ENCODE data around the gene ILKAP. TPM values are rescaled to one million over a fixed set of nuclear protein-coding genes. Genes with fewer than 3 reads are reported as not detected.

Gene ILKAP
- total RNA-seq, 1 experiment from 2014 or later: 69.4 TPM

DNA sequence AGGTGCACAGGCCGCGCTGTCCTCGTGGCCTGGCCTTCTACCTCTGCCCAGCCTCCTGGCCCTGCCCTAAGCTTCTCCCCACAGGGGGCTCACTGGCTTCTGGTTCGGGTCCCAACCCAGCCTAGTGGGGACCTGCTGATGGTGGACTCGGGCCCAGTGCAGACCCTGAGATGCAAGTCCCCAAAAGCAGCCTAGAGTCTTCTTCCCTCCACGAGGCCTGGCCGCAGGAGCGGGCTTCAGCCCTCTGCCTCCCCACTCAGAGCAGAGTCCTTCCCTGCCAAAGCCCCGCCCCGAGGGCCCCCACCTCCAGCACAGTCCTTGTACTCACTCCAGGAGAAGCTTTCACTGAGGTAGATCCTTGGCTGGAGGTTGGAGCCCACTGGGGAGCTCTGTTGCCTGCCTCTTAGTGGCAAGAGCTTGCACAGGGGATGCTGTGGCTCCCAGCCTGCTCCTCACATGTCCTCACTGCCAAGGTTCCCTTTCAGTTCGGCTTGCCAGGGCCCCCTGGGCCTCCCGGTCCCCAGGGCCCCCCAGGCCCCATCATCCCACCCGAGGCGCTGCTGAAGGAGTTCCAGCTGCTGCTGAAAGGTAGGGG lies 41.1 kb downstream of the ILKAP start:
- no peaks in the 10 kb centered on the region for H3K27me3 ChIP-seq
- no peak for DNase-seq
- no peaks in the 10 kb centered on the region for H3K9me3 ChIP-seq
- no peak overlapping the region for H3K4me3 ChIP-seq
- H3K36me3 ChIP-seq: peaks cover under 1% of the 10 kb centered on the region; the same call in 1 of the 2 replicates

DNA sequence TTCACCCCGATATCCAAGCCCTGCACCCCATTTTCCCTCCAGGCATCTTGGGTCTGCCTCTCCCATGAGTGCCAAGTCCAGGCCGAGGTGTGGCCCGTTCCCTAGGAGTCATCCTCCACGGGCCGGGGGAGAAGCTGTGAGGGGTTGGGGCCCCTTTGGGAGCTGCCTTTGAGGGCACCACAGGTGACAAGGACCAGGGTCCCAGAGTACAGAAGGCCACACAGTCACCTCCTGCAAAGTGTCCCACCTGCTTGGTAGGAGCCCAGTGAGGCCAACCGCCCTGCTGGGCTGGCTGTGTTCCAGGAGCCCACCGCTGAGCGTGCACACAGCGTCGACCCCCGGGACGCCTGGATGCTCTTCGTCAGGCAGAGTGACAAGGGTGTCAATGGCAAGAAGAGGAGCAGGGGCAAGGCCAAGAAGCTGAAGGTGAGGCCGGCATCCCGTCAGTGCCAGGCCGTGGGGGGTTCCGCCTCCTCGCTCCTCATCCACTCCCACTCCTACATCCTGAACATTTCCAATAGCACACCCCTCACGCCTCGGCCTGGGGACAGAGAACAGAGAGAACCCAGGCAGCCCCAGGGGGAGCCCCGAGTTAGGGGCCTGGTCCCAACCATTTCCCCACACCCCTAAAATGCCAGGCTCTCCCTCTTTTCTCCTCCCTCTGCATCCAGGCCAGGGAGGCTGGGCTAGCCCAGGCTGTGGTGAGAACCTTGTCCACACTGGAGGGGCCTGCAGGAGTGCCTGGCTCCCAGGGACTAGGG lies 42.0 kb downstream of the ILKAP start:
- Histone ChIP-seq H3K36me3 (no peaks in the 10 kb centered on the region), H3K27me3 (no peaks in the 10 kb centered on the region), H3K9me3 (no peaks in the 10 kb centered on the region), H3K4me3 (no peak overlapping the region)
- DNase-seq: no peak

DNA sequence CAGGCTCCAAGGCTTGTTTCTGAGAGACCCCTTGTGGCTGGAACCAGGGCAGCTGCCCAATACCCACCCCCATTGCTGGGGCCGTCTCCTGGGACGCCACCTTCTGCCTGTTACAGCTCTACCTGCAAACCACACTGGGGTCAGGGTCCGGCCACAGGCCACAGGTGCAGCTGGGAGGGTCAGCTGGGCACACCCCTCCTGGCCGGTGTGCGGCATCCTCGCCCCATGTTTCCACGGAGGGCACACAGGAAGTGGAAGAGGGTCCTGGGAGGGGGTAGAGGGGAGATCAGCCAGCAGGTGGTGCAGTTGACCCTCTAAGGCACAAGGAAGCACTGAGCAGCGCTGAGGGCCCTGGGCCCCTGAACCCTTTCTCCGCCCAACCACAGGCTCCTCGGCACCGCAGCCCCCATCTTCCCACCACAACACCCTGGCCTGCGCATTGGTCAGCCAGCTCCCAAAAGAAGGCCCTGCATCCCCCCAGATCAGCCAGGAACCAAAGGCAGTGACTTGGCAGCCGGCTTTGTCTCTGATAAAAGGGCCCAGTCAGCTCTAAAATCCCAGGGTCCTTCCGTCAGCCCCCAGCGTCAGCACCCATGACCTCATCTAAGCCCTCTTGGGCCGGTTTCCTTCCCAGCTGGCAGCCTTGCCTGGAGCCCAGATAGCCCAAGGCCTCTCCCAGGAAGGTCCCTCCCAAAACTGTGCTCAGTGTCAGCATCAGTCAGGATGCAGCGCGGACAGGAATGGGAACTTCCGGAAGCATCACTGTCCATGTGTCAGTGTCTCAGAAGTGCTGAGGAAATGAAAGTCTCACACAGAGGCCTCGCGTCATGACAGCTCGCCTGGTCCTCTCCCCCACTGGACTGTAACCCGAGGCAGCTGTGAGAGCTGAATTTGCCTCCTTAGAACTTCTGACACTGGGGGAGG lies 43.0 kb downstream of the ILKAP start:
- Histone ChIP-seq H3K4me3 (no peak overlapping the region), H3K9me3 (no peaks in the 10 kb centered on the region), H3K36me3 (no peaks in the 10 kb centered on the region), H3K27me3 (no peaks in the 10 kb centered on the region)
- no peak for DNase-seq

DNA sequence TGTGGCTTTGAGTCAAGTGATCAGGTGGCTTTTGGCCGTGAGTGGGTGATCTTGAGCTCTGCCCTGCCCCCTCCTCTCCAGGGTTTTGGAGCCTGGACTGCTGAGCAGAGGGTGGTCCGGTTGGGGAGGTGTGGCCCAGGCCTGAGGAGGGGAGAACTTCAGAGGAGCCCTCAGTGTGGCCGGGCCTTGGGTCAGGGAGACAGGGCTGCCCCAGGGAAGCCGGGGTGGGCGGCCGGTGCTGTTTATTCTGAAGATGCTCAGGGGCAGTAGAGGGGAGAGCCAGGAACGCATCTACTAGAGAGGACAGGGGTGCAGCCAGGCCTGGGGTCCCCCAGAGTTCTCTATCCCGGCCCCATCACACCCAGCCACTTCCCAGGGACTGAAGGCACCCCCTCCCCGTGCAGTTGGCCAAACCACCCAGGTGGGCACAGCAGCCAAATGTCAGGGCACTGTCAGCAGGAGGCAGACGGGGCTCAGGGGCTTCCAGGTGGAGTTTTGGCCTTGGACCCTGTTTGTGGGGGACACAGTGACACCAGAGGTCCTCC lies 43.8 kb downstream of the ILKAP start:
- DNase-seq: no peak
- H3K36me3 ChIP-seq: no peaks in the 10 kb centered on the region
- peak overlapping the region; percentile 54 for H3K4me3 ChIP-seq
- no peaks in the 10 kb centered on the region for H3K9me3 ChIP-seq
- H3K27me3 ChIP-seq: no peaks in the 10 kb centered on the region

DNA sequence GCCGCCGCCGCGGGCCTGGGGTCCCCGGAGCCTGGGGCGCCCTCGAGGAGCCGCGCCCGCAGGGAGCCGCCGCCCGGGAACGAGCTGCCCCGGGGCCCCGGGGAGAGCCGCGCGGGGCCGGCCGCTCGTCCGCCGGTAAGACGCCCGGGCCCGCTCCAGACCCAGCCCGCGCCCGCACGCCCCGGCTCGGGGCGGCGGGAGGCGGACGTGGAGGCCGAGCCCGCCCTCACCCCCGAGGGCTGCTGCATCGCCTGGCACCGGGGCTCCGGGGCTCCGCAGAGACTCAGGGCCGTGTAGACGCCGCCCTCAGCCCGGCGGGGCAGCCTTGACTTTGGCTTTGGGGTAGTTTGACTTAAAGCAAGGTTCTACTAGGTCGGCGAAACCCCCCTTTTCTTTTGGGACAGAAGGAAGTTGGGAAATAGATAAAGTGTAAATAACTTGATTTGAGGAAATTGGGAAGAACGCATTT lies 44.4 kb downstream of the ILKAP start:
- no peaks in the 10 kb centered on the region for H3K27me3 ChIP-seq
- no peaks in the 10 kb centered on the region for H3K9me3 ChIP-seq
- H3K4me3 ChIP-seq: peak overlapping the region; percentile 54
- DNase-seq: peak; percentile 35
- no peaks in the 10 kb centered on the region for H3K36me3 ChIP-seq

DNA sequence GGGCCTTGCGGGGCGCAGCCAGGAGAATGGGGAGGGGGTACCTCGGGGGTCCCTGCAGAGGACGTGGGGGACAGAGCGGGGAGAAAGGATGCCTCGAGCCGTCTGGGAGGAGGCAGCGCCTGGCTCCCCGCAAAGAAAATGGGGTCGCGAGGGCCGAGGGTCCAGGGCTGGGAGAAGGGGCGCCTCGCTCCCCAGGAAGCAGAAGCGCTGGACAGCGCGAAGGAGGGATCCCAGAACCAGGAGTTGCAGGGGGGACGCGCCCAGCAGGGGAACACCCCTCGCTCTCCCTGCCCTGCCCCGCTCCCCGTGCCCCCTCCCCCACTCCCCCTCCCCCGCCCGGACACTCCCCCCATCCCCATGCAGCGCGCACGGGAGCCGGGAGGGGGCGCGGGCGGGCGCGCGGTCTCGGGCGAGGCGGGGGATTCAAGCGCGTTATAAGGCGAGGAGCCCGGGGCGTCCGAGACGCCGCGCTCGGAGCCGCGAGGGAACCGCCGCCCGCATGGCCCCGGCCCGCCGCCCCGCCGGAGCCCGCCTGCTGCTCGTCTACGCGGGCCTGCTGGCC lies 44.9 kb downstream of the ILKAP start, which contains the start of gene ERFE:
Gene ERFE, plus strand, starts transcription at position 462 of the 562 bp plus-strand sequence. Its CDS starts 38 bp downstream, at position 500.
- no peaks in the 10 kb centered on the region for H3K27me3 ChIP-seq
- no peaks in the 10 kb centered on the region for H3K36me3 ChIP-seq
- no peaks in the 10 kb centered on the region for H3K9me3 ChIP-seq
- peak within 1 kb of the TSS; percentile 54 for H3K4me3 ChIP-seq
- peak; percentile 54 for DNase-seq

DNA sequence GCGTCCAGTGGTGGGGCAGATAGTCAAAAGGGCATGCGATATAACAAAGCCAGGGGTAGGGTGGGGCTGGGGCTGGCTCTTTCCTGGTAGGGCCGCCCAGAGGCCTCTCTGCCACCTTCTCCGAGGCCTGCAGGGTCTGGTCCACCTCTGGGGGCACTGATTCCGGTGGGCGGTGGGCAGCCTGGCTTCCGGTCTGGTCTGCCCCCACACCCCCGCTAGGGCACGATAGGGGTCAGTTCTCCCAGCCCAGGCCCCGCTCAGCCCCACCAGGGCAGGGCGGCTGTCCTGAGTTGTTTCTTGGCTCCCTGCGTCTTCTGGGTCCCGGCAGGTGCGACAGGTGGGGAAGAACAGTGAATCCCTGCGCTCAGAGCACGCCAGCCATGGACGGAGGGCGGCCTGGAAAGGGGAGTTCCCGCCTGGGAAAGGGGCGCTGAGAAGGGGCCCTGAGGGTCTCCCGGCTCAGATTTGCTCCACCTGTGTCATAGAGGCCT lies 45.4 kb downstream of the ILKAP start:
- no peaks in the 10 kb centered on the region for H3K36me3 ChIP-seq
- H3K4me3 ChIP-seq: no peak overlapping the region
- no peaks in the 10 kb centered on the region for H3K9me3 ChIP-seq
- DNase-seq: no peak
- H3K27me3 ChIP-seq: no peaks in the 10 kb centered on the region

DNA sequence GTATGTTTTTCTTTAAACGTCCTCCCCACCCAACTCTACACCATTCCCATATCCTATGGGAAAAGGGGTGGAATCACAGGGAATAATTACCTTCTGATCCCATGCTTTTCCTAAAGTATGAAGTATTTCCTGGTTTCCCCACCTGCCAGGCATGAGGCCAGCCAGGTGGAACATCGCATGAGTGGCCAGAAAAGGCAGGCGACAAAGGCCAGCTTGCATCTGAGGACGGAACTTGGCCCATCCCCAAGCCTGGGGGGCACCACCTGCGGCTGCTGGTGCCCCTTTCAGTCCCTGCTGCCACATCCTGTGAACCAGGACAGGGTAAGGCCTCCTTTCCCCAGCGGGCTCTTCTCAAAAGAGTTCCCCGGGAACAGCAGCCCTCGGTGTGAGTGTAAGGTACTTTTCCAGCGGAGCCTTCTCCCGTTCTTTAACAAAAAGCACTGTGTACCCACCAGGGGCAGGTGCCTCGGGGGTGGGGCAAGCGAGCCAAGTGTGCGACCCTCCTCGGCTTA lies 45.9 kb downstream of the ILKAP start:
- Histone ChIP-seq H3K36me3 (no peaks in the 10 kb centered on the region), H3K4me3 (no peak overlapping the region), H3K9me3 (no peaks in the 10 kb centered on the region), H3K27me3 (no peaks in the 10 kb centered on the region)
- DNase-seq: no peak

DNA sequence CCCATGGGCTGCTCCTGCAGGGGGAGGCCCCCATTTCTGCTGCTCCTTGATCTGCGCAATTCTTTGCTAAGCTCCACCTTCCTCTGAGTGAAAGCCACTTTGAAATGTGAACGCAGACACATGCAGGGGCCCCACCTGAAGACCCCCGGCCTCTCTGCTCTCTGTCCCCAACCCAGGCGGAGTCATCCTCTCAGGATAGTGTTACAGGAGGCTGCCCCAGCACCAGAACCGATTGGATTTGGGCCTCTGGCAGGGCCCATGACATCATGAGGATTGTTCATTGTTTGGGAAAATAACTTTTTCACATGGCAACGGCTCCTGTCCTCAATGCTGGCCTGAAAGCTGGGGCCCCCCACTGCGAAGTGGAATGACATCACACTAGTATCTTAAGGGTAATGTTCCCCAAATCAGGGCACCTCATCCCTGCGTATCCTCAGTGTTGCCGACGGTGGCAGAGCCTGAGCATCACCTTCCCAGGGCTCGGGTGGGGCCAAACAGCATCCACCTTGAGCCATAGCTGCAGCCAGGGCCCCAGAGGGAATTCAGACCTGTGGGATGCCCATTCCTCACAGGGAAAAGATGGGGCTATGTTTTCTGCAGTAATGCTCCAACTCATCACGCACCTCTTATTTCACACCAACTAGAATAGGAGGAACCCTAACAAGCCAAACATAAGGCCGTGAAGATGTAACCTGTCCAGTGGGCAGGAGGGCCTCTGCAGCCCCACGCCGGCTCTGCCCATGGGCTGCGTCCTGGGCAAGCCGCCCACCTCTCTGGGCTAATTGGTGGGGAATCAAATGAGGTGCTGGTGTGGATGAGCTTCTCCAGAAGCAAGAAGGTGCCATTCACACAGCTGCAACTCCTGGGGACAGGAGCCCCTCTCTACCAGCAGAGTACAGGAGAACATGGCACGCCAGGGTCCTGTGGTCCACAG lies 47.5 kb downstream of the ILKAP start:
- no peak for DNase-seq
- no peaks in the 10 kb centered on the region for H3K27me3 ChIP-seq
- no peaks in the 10 kb centered on the region for H3K36me3 ChIP-seq
- H3K4me3 ChIP-seq: no peak overlapping the region
- no peaks in the 10 kb centered on the region for H3K9me3 ChIP-seq

DNA sequence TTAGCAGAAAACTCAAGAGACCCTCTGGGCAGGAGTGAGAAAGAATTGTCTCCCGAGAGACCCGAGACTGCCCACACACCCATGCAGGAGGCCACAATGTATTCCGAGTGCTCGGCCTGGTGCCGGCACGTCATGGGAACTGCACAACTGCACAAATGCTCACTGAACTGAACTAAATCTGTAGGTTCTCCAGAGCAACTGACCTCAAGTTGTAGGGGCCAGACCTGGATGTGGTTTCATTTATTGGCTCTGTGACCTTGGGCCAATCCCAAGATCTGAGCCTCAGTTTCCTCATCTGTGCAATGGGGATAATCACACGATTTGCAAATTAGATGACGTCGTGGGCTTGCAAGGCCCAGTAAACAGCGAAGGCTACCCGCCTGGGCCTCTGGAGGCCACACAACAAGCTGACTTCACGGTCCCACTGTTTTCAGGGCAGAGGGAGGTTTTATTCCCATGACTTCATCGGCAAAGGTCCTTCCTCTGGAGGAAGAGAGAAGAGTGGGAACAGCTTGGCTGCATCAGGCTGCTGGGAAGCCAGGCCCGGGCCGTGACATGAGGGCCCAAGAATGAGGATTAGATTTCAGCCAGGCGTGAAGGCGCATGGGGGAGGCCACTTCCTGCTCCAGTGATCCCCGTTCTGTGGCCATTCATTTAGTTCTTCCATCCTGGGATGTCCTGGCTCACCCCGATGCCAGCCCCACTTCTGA lies 48.3 kb downstream of the ILKAP start:
- DNase-seq: no peak
- no peaks in the 10 kb centered on the region for H3K27me3 ChIP-seq
- no peaks in the 10 kb centered on the region for H3K9me3 ChIP-seq
- H3K36me3 ChIP-seq: no peaks in the 10 kb centered on the region
- no peak overlapping the region for H3K4me3 ChIP-seq

DNA sequence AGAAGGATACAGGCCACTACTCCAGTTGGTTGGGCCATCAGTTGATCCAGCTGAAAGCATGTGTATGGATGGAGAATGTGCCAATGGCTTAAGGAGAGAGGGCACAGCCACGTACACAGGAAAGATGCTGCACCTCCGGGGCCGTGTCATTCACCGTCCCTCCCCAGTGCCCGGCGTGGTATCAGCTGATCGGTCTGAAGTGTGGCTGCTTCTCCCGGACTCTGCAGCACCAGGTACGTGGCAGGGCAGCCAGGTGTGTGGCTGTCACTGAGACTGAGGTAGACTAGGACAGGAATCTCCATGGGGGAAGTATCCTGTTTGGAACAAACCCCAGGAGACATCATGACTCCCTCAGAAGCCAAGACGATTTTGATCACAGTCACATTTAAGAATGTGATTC lies 48.9 kb downstream of the ILKAP start:
- no peak for DNase-seq
- Histone ChIP-seq H3K4me3 (no peak overlapping the region), H3K27me3 (no peaks in the 10 kb centered on the region), H3K36me3 (no peaks in the 10 kb centered on the region), H3K9me3 (no peaks in the 10 kb centered on the region)

DNA sequence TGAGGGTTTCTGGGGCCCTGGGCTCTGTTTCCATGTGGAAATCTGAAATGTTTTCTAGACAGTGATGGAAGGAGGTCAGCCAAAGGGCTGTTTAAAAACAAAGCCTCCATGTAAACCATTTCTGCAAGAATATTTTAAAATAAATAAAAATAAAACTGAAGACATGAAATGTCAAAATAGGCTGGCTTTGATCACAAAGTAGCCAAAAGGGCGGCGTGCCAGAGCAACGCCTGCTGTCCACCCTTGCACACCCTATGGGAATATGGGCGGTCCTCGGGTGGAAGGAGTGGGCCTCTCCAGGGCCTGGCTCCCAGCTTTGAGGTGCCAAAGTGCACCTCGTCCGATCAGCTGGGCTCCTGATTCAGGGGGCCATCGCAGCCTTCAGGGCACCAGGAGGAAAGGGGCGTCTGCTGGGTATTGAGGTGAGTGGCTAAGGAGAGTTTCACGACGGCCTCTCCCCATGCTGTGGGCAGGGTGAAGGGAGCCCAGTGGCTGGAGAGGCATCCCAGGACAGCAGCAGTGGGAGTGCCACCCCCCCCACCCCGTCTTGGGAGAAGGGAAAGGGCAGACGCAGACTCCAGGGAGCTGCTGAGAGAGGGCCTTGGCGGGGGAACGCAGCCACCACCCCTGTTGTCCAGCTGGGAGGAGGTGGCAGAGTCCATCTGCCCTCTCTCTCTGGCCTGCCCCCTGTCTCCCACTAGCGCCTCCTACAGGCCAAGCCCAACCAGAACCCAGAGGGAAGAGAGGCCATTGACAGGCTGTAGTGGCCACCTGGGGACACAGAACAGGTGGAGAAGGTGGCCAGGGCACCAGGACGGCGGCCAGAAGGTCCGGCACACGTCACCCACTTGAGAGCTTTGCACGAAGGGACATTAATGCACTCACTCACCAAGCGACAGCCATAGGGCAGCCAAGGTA lies 50.5 kb downstream of the ILKAP start:
- Histone ChIP-seq H3K36me3 (no peaks in the 10 kb centered on the region), H3K4me3 (no peak overlapping the region), H3K27me3 (no peaks in the 10 kb centered on the region), H3K9me3 (no peaks in the 10 kb centered on the region)
- DNase-seq: no peak

DNA sequence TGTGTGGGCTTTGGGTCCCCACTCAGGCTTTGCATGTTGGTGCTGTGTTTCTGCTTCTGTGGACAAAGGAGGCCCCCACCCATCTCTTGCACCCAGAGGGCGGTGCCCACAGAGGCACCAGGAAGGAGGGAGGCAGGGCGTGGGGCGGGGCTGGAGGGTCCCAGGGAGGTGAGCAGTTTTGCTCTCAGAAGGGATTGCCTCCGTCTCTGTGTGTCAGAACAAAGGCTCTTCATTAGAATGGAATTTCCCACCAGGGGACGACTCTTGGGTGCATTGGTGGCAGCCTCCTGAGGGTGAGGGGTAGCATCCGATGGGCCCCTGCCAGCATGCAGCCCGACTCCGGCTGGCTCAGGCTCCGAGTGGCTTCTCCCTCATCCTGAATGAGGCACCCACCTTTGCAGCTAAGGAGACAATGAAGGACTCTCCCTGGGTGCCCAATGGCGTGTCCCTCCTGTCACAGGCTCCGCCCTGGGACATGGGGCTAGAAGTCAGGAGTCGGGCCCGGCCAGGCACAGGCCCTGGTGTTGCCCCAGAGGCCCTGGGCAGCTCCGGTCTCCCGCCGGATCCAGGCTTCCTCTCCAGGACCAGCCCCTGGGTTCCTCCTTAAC lies 51.8 kb downstream of the ILKAP start:
- no peak overlapping the region for H3K4me3 ChIP-seq
- no peaks in the 10 kb centered on the region for H3K27me3 ChIP-seq
- H3K36me3 ChIP-seq: no peaks in the 10 kb centered on the region
- DNase-seq: no peak
- no peaks in the 10 kb centered on the region for H3K9me3 ChIP-seq
